ENCODE measurements around the gene WFDC10A.
"Not testable (repeated sequence)": the region's sequence is repeated elsewhere in the genome, so short reads cannot be mapped to it uniquely, and the experiment has no call there.

The WFDC10A gene

GRCh38 chr20:45639687-45640086 is 10.1 kb downstream of the WFDC10A start:
- no peak overlapping the region for H3K4me3 ChIP-seq (replicated peaks; ENCODE audit: low read depth, low read length)
- no peak for TF ChIP-seq CTCF (IDR thresholded peaks at IDR 0.05; ENCODE audit: insufficient read depth, low read length, poor library complexity, severe bottlenecking)

GRCh38 chr20:45641076-45641475 is 11.5 kb downstream of the WFDC10A start:
- H3K27me3 ChIP-seq (replicated peaks; ENCODE audit: control insufficient read depth, insufficient read depth, low read length); H3K36me3 ChIP-seq (ENCODE audit: control insufficient read depth, insufficient read depth, low read length); H3K4me3 ChIP-seq (replicated peaks; ENCODE audit: low read depth, low read length); DNase-seq (ENCODE audit: extremely low read depth, insufficient read length): not testable (repeated sequence)

More at GRCh38 chr20:45639687-45640086, 10.1 kb downstream of the WFDC10A start:
- no peaks in the 10 kb centered on the region for H3K36me3 ChIP-seq (ENCODE audit: control insufficient read depth, insufficient read depth, low read length)
- no peaks in the 10 kb centered on the region for H3K27me3 ChIP-seq (replicated peaks; ENCODE audit: control insufficient read depth, insufficient read depth, low read length)
- DNase-seq (ENCODE audit: extremely low read depth, insufficient read length): no peak

GRCh38 chr20:45645869-45646268 is 16.3 kb downstream of the WFDC10A start:
- DNase-seq (ENCODE audit: extremely low read depth, insufficient read length); H3K36me3 ChIP-seq (ENCODE audit: control insufficient read depth, insufficient read depth, low read length); H3K27me3 ChIP-seq (replicated peaks; ENCODE audit: control insufficient read depth, insufficient read depth, low read length); H3K4me3 ChIP-seq (replicated peaks; ENCODE audit: low read depth, low read length): not testable (repeated sequence)

- no peak for TF ChIP-seq CTCF (IDR thresholded peaks at IDR 0.05; ENCODE audit: insufficient read depth, low read length, poor library complexity, severe bottlenecking)
- no peak for DNase-seq (ENCODE audit: extremely low read depth, insufficient read length)
- Histone ChIP-seq H3K36me3 (ENCODE audit: control insufficient read depth, insufficient read depth, low read length) (no peaks in the 10 kb centered on the region), H3K27me3 (replicated peaks; ENCODE audit: control insufficient read depth, insufficient read depth, low read length) (no peaks in the 10 kb centered on the region), H3K4me3 (replicated peaks; ENCODE audit: low read depth, low read length) (no peak overlapping the region)
Measured at GRCh38 chr20:45646875-45647274, 17.3 kb downstream of the WFDC10A start.

- no peak for TF ChIP-seq CTCF (IDR thresholded peaks at IDR 0.05; ENCODE audit: insufficient read depth, low read length, poor library complexity, severe bottlenecking)
- H3K36me3 ChIP-seq (ENCODE audit: control insufficient read depth, insufficient read depth, low read length): no peaks in the 10 kb centered on the region
- no peak for DNase-seq (ENCODE audit: extremely low read depth, insufficient read length)
- H3K4me3 ChIP-seq (replicated peaks; ENCODE audit: low read depth, low read length): no peak overlapping the region
- no peaks in the 10 kb centered on the region for H3K27me3 ChIP-seq (replicated peaks; ENCODE audit: control insufficient read depth, insufficient read depth, low read length)
Measured at GRCh38 chr20:45647441-45648050, 18.0 kb downstream of the WFDC10A start.

- DNase-seq (ENCODE audit: extremely low read depth, insufficient read length): no peak
- no peak overlapping the region for H3K4me3 ChIP-seq (replicated peaks; ENCODE audit: low read depth, low read length)
- no peaks in the 10 kb centered on the region for H3K36me3 ChIP-seq (ENCODE audit: control insufficient read depth, insufficient read depth, low read length)
- no peak for TF ChIP-seq CTCF (IDR thresholded peaks at IDR 0.05; ENCODE audit: insufficient read depth, low read length, poor library complexity, severe bottlenecking)
- H3K27me3 ChIP-seq (replicated peaks; ENCODE audit: control insufficient read depth, insufficient read depth, low read length): no peaks in the 10 kb centered on the region
Measured at GRCh38 chr20:45649312-45649863, 19.8 kb downstream of the WFDC10A start.

GRCh38 chr20:45651726-45652125 is 22.2 kb downstream of the WFDC10A start:
- not testable (repeated sequence) for H3K4me3 ChIP-seq (replicated peaks; ENCODE audit: low read depth, low read length); DNase-seq (ENCODE audit: extremely low read depth, insufficient read length); H3K36me3 ChIP-seq (ENCODE audit: control insufficient read depth, insufficient read depth, low read length); H3K27me3 ChIP-seq (replicated peaks; ENCODE audit: control insufficient read depth, insufficient read depth, low read length)

GRCh38 chr20:45657038-45657437 is 27.5 kb downstream of the WFDC10A start:
- not testable (repeated sequence) for DNase-seq (ENCODE audit: extremely low read depth, insufficient read length); H3K4me3 ChIP-seq (replicated peaks; ENCODE audit: low read depth, low read length); H3K27me3 ChIP-seq (replicated peaks; ENCODE audit: control insufficient read depth, insufficient read depth, low read length)

More at GRCh38 chr20:45657038-45657437, 27.5 kb downstream of the WFDC10A start:
- not testable (repeated sequence) for H3K36me3 ChIP-seq (ENCODE audit: control insufficient read depth, insufficient read depth, low read length)

All from GM06990 (cell line).